GM19035 (cell line): ENCODE results near the gene LRRFIP2.
"Not testable (repeated sequence)": the region's sequence is repeated elsewhere in the genome, so short reads cannot be mapped to it uniquely, and the experiment has no call there.

Experiments
- ATAC-seq: cut with Tn5 transposase; IDR thresholded peaks from one replicate; pipeline ENCODE4 v1.9.1; 2021; ENCODE audit not compliant: unreplicated experiment

Gene LRRFIP2

GRCh38 chr3:37074178-37074577, 100.2 kb downstream of the LRRFIP2 start:
- no peak for ATAC-seq

- no peak for ATAC-seq
These were observed 101.5 kb downstream of the LRRFIP2 start for GRCh38 chr3:37072892-37073291.

- no peak for ATAC-seq
These were observed 102.5 kb downstream of the LRRFIP2 start for GRCh38 chr3:37071921-37072320.

GRCh38 chr3:37068031-37068430, 106.4 kb downstream of the LRRFIP2 start:
- ATAC-seq = no peak

GRCh38 chr3:37067577-37067976, 106.8 kb downstream of the LRRFIP2 start:
- no peak for ATAC-seq

GRCh38 chr3:37064747-37065146, 109.6 kb downstream of the LRRFIP2 start:
- ATAC-seq = no peak

- no peak for ATAC-seq
These were observed 116.3 kb downstream of the LRRFIP2 start for GRCh38 chr3:37058117-37058516.

GRCh38 chr3:37056826-37057225, 117.6 kb downstream of the LRRFIP2 start:
- ATAC-seq = no peak

- ATAC-seq = not testable (repeated sequence)
These were observed 119.3 kb downstream of the LRRFIP2 start for GRCh38 chr3:37055077-37055476.

- peak; percentile 80 for ATAC-seq
These were observed 120.0 kb downstream of the LRRFIP2 start for GRCh38 chr3:37054370-37054769.

GRCh38 chr3:37053753-37054152, 120.6 kb downstream of the LRRFIP2 start:
- ATAC-seq = no peak

GRCh38 chr3:37053337-37053736, 121.0 kb downstream of the LRRFIP2 start:
- no peak for ATAC-seq

GRCh38 chr3:37052860-37053259, 121.5 kb downstream of the LRRFIP2 start:
- no peak for ATAC-seq

GRCh38 chr3:37050282-37050681, 124.1 kb downstream of the LRRFIP2 start:
- ATAC-seq = no peak

GRCh38 chr3:37042712-37043111, 131.7 kb downstream of the LRRFIP2 start:
- not testable (repeated sequence) for ATAC-seq

GRCh38 chr3:37041546-37042195, 132.7 kb downstream of the LRRFIP2 start:
- no peak for ATAC-seq

GRCh38 chr3:37040231-37040630, 134.2 kb downstream of the LRRFIP2 start:
- no peak for ATAC-seq

- ATAC-seq = no peak
These were observed 135.1 kb downstream of the LRRFIP2 start for GRCh38 chr3:37039161-37039846.

GRCh38 chr3:37037352-37037751, 137.0 kb downstream of the LRRFIP2 start:
- no peak for ATAC-seq

GRCh38 chr3:37032961-37033360, 141.4 kb downstream of the LRRFIP2 start:
- no peak for ATAC-seq

GRCh38 chr3:37031096-37031682, 143.2 kb downstream of the LRRFIP2 start:
- ATAC-seq = no peak

GRCh38 chr3:37030588-37030987, 143.8 kb downstream of the LRRFIP2 start:
- ATAC-seq = no peak
